Activated effector memory CD4-positive, alpha-beta T cell treated with anti-CD3 and anti-CD28 coated beads, Interleukin-2, amount 50 U/mL, for 16 hours (primary cell): ENCODE measurements around the gene ARMC9.
"Not testable (repeated sequence)": the region's sequence is repeated elsewhere in the genome, so short reads cannot be mapped to it uniquely, and the experiment has no call there.

Experiments
- DNase-seq: peaks from one replicate; pipeline ENCODE4 v3.0.0-alpha.2; 2020

ARMC9 gene

DNA sequence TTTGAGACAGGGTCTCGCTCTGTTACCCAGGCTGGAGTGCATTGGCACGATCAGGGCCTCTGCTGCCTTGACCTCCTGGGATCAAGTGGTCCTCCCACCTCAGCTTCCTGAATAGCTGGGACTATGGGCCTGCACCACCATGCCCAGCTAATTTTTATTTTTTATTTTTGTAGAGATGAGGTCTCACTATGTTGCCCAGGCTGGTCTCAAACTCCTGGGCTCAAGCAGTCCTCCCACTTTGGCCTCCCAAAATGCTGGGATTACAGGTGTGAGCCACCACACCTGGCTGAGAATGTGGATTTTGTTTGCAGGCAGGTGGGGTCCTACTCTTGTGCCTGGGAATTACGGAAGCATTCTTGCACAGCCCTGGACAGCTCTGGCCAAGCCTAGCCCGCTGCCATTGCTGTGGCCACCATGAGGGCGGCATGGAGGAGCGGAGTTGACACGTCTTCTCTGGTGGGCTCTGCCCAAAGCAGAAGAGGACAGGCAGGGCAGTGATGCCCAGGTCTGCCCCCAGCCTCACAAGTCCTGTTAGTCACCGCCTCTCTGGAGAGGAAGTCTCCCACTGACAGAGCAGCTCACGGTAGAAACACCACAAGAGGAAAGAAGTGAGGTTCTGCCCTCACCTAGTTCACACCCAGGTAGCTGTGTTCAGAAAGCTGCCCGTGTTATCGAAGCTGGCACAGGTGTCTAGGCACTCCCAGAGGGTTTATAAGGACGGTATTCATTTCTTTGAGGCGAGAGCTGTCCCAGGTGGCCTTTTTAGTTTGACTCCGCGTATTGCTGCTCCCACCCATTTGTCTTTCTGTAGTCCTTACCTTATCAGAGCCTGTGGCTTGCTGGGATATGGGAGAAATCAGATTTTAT is 46.2 kb downstream of the ARMC9 start:
- no peak for DNase-seq

DNA sequence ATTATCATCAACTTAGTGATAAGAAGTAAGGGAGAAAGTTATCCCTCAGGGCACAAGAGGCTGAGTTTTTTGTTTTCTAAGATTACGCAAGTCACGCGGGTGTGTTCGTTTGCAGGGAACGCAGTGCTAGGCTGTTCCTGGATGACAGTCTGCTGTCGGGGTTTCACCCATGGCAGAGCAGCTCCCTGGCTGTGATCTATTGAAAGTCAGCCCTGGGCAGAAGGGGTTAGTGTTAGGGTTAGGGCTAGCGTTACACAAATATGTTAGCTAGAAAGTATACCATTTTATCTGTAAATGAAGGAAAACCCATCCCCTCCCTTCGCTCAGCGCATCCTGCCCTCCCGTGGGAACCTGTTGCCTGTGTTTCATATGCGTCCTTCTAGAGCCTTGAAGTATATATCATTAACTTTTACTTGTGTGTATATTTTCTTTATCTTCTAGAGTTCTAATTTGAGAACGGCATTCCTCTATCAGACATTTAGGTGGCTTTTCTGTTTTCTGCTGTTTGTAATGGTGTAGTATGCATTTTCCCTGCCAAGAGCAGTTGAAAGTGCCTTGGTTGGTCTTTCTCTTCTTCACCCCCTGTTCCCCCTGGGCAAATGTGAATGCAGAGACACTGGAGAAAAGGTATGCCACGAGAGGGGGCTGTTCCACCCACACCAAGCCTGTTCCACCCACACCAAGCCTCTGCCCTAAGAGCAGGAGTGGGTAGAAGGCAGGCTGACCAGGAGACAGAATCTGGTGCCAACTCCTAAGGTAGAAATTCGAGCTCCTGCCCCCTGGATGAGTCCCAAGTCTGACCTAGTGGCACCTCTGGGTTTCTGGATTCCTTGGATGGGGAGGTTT is 47.0 kb downstream of the ARMC9 start:
- no peak for DNase-seq

DNA sequence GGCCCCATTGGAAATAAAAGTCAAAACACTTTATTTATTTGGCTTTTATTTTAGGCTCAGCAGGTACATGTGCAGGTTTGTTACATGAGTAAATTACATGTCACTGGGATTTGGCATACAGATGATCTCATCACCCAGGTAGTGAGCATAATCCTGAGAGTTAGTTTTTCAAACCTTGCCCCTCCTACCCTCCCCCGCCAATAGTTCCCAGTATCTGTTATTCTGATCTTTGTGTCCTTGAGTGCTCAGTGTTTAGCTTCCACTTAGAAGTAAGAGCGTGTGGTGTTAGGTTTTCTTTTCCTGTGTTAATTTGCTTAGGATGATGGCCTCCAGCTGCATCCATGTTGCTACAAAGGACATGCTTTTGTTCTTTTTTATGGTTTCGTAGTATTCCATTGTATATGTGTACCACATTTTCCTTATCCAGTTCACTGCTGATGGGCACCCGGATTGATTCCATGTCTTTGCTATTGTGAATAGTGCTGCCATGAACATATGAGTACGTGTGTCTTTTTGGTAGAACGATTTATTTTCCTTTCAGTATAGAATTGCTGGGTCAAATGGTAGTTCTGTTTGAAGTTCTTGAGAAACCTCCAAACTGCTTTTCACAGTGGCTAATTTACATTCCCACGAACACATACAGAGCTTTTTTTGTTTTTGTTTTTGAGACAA is 47.9 kb downstream of the ARMC9 start:
- DNase-seq, result no peak

DNA sequence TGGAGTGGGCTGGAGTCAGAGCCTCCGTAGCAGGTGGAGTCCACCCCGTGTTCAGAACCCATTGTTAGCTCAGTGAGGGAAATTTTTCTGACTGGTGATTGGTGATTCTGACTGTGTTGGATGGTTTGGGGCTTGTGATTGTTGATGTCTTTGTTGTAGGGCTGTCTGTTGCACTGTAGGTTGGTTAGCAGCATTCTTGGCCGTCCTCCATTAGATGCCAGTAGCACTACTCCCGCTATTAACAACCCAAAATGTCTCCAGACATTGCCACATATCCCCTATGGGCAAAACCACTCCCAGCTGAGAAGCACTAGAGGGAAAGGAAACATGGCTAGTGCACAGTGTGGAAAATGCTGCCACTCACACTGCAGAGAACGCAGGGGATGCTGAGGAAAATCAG is 51.7 kb downstream of the ARMC9 start:
- no peak for DNase-seq

DNA sequence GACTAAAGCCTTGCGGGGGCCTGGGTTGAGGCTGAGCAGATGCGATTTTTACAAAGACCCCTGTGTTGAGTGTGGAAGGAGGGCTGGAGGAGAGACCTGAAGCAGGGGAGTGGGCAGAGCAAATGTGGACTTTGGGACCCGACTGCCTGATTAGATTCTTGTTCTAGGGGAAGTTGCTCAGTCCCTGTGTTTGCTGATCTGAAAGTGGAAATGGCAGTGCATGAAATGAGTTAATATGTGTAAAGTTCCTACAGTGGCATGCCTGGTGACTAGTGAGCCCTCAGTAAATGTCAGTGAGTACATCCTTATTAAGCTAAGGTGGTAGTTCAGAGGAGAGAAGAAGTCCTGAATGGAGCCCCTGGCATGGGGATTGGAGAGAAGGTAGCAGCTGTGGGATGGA is 52.3 kb downstream of the ARMC9 start:
- DNase-seq, result no peak

DNA sequence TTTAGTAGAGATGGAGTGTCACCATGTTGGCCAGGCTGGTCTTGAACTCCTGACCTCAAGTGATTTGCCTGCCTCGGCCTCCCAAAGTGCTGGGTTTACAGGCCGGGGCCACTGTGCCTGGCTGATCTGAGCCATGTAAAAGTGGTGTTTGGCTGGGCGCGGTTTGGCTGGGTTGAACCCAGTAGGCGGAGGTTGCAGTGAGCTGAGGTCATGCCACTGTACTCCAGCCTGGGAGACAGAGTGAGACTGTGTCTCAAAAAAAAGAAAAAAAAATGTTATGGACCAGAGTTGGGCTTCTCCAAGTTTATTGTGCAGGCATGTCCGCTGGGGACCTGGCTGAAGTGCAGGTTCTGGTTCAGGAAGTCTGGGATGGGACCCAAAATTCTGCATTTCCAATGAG is 54.9 kb downstream of the ARMC9 start:
- not testable (repeated sequence) for DNase-seq

DNA sequence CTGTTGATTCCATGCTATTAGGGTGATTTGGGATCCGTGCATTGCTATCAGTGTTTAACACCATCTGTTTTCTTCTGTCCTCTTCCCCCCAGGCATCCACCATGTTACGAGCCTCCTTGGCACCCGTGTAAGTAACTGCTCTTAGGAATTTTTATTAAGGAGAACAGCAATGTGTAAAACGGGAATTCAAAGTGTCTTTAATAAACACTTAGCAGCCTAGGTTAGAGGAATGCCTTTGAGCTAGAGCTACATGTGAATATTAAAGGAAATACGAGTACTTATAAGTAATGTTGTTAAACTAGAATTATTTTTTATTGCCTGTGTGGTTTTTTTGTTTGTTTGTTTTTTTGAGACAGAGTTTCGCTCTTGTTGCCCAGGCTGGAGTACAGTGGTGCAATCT is 58.1 kb downstream of the ARMC9 start:
- no peak for DNase-seq

DNA sequence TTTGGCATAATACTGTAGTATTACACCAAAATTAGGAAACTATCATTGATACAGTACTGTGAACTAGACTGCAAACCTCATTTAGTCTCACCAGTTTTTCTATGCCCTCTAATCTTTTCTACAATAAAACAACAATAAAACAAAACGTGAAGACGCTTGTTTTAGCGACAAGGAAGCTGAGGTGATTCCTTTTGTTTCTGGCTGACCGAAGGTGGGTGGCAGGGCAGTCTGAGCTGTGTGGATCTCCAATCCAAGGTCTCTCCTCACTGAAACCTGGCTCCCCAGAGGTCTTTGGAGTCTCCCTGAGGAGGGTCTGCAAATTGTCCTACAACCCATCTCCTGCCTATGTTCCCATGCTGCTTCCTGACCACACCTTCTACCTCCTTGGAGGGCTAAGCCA is 59.3 kb downstream of the ARMC9 start:
- DNase-seq, result no peak

DNA sequence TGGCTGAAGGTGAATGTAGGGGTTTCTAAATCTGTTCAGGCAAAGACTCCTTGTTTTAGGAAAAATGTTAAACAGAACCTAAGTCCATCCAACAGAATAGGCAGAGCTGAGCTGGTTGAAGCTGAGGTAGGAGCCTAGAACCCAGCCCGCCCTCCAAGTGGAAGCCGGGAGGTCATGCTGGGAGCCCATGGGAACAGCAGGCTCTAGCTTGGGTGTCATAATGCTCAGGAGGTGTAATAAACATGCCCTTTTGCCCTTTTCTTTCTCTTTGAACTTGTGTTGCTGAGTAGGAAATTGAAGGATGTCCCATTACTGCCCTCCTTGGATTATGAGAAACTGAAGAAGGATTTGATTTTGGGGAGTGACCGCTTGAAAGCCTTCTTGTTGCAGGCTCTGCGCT is 60.3 kb downstream of the ARMC9 start:
- DNase-seq, result no peak

DNA sequence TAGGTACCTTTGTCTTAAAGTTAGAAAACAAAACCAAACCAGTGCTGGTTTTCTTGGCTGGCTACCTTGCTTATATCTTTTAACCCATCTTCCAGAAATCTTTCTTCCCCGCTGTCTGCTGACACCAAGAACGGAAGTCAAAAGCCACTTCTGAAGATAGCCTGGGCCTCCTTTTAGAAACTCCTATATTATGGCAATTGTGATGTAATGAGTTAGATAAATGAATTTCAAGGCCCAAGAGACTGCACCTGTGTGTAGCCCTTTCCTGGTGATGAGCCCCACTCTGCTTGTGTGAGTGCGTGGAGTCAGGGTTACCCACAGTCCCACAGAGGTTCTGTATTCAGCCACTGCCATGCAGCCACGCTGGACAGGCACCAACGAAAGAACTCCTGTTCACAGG is 60.7 kb downstream of the ARMC9 start:
- DNase-seq, result no peak

DNA sequence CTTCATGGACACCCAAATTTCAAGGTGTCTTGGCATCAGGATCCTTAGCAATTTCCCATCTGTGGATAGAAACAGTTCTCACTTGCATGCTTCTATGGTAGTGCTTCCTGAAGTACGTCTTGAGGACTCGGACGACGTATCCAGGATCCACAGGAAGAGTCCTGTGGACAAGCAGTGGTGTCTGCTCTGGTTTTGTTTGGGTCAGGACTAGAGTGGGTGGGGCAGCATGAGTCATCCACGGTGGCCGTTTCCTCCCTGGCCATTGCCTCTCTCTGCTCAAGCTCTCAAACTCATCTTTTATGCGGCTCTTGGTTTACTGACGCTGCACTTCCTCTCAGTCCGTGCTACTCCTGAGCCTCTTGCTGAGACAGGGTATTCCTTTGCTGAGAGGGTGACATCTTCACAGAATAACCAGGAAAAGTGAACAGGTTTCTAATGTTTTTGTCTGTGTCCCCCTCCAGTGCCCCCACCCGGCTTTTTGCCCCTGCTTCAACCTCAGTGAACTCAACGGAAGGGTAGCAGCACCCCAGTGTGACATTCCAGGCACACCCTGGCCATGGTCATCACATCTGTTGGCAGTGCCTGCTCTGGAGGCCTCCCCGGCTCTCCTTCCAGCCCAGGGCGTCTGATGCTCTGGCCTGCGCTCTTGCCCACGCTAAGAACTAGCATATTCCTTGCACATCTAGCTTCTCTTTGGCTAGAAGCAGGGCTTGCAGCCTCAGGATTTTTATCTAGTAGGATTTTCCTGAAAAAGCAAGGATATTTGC is 62.2 kb downstream of the ARMC9 start:
- no peak for DNase-seq

DNA sequence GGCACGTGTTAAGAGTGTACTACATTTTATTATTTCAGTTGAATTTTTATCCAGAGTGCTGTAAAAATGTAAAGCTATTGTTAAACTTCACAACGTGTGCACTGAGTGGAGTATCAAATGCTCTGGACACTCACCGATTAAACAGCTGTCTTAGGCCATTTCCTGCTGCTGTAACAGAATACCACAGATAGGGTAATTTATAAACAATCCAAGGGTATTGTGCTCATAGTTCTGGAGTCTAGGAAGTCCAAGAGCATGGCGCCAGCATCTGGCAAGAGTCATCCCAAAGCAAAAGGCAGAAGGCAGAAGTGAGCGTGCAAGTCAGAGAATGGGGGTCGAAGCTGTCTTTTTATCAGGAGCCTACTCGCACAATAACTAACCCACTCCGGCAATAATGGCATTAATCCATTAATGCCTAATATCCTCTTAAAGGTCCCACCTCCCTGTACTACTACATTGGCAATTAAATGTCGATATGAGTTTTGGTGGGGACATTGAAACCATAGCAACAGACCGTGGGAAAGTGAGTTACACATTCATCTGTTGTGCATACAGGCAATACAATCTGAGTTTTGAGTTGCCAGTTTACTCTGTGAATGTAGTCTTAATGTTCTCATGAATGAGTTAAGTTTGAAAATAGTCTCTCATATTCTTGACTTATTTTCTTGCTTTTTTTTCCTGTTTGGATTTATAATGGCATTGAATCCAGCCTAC is 64.8 kb downstream of the ARMC9 start:
- DNase-seq, result no peak

DNA sequence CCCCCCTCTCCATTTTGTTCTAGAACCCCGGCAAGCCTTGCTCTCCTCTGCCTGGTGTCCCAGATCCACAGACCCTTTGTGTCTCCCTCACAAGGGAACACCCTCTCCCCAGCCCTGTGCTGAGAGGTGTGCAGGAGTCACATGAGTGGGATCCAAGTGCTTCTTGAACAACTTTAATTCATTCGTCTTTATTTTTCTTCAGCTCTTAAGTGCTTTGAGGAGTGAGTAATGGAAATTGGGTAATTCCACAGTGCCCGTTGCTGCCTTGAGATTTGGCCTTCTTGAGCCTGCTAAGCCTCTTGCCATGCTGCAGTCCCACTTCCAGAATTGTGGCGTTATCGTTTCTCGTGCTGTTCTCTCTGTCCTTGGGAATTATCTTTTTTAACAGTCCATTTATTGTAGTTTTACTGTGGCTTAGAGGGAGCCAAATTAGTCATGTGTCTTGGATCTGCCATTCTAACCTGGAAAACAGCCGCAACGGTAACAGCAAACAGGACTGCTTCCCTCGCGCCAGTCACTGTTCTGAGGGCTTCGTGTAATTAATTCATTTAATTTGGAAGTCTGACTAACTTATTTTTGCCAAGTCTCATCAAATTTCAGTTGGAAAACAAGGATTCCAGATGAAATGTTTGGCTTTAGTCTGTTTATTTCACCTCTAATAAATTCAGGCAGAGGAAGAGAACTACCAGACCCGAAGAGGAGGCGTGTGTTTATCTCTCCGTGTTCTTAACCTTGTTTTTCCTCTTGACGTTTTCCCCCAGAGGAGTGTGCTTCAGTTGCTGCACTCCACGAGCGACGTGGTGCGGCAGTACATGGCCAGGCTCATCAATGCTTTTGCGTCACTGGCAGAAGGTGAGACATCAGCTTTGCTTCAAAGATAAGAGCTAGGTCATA is 72.0 kb downstream of the ARMC9 start:
- no peak for DNase-seq

DNA sequence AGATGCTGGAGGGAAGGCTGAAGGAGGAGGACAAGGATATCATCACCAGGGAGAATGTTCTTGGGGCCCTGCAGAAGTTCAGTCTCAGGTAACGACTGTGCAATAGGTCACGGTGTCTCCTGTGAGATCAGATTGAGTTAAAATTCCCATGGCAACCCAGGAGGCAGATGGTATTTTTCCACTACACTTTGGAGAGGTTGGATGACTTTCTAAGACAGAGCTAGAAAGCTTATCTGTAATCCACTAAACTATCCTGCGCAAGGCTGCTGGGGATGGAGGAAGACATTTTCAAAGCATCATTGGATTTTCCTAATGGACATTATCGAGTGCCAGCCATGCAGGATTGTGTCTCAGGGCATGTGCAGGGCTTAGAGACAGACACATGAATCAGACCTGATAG is 74.6 kb downstream of the ARMC9 start:
- DNase-seq, result no peak

DNA sequence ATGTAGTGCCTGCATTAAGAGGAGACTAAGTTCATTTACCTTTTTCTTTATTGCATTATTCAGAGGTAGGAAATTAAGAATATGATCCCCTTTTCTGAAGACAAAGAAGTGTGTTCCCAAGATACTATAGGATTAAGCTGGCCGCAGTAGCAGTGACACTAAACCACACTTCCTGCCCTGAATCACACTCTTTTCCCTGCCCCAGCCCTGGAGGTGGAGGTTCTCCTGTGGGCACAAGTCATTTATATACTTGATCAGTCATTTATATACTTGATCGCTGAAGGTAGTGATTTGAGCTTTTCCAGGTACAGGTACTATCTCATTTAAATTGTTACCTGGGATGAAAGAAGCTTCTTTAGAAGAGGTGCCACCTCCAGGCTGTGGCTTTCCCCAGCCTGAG is 78.6 kb downstream of the ARMC9 start:
- DNase-seq, result no peak

DNA sequence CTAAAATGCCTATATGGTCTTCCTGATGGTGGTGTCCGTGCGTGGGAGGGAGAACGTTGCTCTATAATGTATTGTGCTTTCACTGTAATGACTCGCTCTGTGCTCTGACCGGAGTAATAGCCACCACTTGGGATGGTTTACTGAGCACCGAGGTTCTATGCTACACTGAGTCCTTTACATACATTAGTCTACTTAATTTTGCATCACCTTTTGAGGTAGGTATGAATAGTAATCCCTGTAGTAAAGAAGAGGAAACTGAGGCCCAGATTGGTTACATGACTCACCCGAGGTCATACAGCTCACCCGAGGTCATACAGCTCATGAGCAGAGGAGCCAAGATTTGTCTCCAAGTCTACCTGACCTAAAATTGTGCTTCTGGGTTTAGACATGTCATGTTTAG is 79.5 kb downstream of the ARMC9 start:
- DNase-seq, result no peak

DNA sequence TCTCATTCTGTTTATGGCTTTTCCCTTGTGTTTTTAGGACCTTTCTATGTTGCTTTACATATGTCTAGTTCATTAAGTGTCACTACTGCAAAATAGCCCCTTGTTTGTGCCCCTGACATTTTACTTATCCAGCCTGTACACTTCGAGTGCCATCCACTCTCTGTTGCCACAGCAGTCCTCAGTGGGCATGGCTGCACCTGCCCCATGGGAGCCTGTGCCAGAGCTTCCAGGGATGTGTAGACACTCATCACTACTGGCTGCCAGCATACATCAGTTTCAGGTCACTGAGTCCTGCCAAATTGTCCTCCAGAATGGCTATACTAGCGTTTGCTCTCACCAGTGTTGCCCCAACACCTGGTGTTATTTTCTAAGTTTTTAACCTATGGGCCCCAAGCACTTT is 80.4 kb downstream of the ARMC9 start:
- DNase-seq, result no peak

DNA sequence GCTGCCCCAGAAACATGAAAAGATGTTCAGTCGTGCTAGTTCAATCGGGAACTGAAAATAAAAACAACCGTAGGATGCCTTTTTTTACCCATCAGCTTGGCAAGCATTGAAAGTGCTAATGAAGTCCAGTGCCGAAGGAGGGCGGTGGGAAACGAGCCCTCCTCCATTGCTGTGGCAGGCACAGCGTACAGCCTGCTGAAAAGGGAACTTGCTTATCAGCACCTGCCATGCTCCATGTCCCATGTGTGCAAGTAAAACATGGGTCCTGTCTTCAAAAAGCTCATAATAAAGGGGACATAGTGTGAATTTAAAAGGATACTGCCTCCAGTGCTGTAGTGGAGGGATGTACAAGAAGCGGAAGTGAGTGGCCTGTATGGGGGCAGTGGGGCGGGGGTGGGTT is 82.4 kb downstream of the ARMC9 start:
- no peak for DNase-seq

DNA sequence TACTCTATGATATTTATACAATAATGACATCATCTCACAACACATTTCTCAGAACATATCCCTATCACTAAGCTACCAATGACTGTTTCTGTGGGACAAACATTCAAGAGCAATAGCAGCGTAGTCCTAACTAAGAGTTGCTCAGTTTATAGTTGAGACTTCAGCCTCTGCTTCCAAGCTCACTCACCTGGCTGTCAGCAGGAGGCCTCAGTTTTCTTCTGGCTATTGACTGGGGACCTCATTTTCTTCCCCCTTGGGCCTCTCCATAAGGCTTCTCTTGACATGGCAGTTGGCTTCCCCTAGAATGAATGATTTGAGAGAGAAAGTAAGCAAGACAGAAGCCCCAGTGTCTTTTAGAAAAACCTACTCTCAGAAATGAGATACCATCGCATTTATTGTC is 85.9 kb downstream of the ARMC9 start:
- no peak for DNase-seq

DNA sequence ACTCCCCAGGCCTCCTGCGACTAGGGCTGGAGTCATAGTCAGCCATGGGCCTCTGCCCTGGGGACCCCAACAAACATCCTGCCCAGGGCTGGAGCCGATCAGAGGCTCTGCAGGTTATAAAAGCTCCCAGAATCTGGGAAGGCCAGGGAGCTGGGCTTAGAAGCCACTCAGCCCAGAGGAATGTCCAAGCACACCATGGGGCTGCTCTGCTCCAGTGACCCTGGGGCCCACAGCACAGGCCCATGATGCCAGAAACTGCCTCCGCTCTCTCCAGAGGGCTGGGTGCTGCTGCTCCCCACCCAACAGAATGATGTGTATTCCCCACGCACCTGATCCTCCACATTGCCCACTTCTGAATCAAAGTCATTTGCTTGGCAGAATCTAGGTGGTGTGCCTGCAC is 88.5 kb downstream of the ARMC9 start:
- DNase-seq, result no peak

DNA sequence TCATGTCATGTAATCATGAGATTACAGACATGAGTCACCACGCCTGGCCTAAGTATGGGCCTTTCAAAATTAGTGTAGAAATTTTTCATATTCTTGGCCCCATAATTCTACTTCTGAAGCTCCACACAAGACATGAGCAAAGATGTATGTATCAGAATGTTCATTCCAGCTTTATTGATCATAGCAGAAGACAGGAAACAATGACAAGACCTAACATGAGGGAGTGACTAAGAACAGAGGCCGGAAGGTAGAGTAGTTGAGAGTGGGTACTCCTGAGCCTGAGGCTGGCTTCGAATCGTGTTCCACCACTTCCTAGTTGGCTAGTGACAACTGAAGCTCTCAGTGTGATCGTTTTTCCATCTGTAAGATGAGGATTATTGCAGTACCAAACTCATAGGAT is 89.3 kb downstream of the ARMC9 start:
- DNase-seq, result no peak
